Gastroesophageal sphincter (tissue), 4 donors: ENCODE results near the gene MLLT1. TPM values are rescaled to one million over a fixed set of nuclear protein-coding genes. Genes with fewer than 3 reads are reported as not detected.

Experiments used
- ATAC-seq: fragments of 150-250 bp; one replicate; pipeline ENCODE4 v1.9.1; 2016; ENCODE audit warnings: mild to moderate bottlenecking, moderate library complexity
- H3K27ac ChIP-seq, 4 donors: fragments of 200-600 bp; sonication (generic) in 3 of 4; 1 replicate in 3 of 4; 2 replicates in 1 of 4; pipeline ENCODE4 v1.5.1; 2016 to 2019
- H3K27me3 ChIP-seq: fragments of 200-600 bp; sonication (generic); one replicate; pipeline ENCODE4 v1.5.1; 2019
- H3K36me3 ChIP-seq, 2 donors: fragments of 200-600 bp; sonication (generic); one replicate each; pipeline ENCODE4 v1.5.1; 2019; ENCODE audit warnings: control low read depth in 1 of 2
- H3K4me1 ChIP-seq, 3 donors: fragments of 200-600 bp; sonication (generic); 1 replicate in 2 of 3; 2 replicates in 1 of 3; pipeline ENCODE4 v1.5.1; 2016 to 2019; ENCODE audit warnings: control low read depth in 2 of 3
- H3K4me3 ChIP-seq, 2 donors: fragments of 200-600 bp; sonication (generic); one replicate each; pipeline ENCODE4 v1.5.1; 2019; ENCODE audit warnings: mild to moderate bottlenecking in 1 of 2, moderate library complexity in 1 of 2
- H3K9me3 ChIP-seq, 3 donors: fragments of 200-600 bp; sonication (generic); one replicate each; pipeline ENCODE4 v1.5.1; 2017 to 2019; ENCODE audit warnings: control low read depth in 2 of 3
- CTCF ChIP-seq, 4 experiments: fragments of 200-600 bp in 2 of 4; fragments of 450-650 bp in 2 of 4; sonication (generic) in 1 of 4; IDR thresholded peaks; one replicate each; pipeline ENCODE4 v1.5.1; 2017 to 2019; ENCODE audit warnings: antibody characterized with exemption in 4 of 4, mild to moderate bottlenecking in 2 of 4, moderate library complexity in 2 of 4
- EP300 ChIP-seq: sonication (generic); formaldehyde crosslinking; IDR thresholded peaks from one replicate; pipeline ENCODE4 v1.6.1; 2017; ENCODE audit warnings: antibody characterized with exemption, mild to moderate bottlenecking
- POLR2A ChIP-seq, 2 donors: fragments of 450-650 bp; IDR thresholded peaks; one replicate each; pipeline ENCODE4 v1.6.1; 2017; ENCODE audit warnings: antibody characterized with exemption in 2 of 2, mild to moderate bottlenecking in 2 of 2, moderate library complexity in 1 of 2
- POLR2AphosphoS5 ChIP-seq: sonication (generic); formaldehyde crosslinking; IDR thresholded peaks from one replicate; pipeline ENCODE4 v1.6.1; 2017; ENCODE audit warnings: antibody characterized with exemption
- WGBS, 2 donors: methylation state at CpG; one replicate each; pipeline ENCODE4 v1.1.5; 2018; ENCODE audit warnings: low coverage in 1 of 2; 5-methylcytosine and 5-hydroxymethylcytosine counted together
- total RNA-seq, 4 donors: library from RNA; depleted of rRNA; stranded (reverse); fragments of >200 nt; gene quantifications; one replicate each; pipeline ENCODE4 v1.1.0, GENCODE V29; 2016

MLLT1 gene
- total RNA-seq, 4 donors from 2014 or later: 21.4 to 42.5 (median 23.8) TPM

GRCh38 chr19:6223461-6224307 lies 56.1 kb downstream of the MLLT1 start:
- peaks cover 0 to 80% of the 10 kb centered on the region in 2 donors for H3K36me3 ChIP-seq
- 80% methylated on average over 1 of the region's 18 CpGs; no CpG with 5 or more reads in 1 of the 2 donors for WGBS, 2 donors
- TF ChIP-seq CTCF (IDR thresholded peaks at IDR 0.05) (no peak), EP300 (no peak), POLR2A (IDR thresholded peaks at IDR 0.05) (no peak), POLR2AphosphoS5 (no peak)
- H3K4me1 ChIP-seq: peaks cover 0 to 61% (median 22%) of the 10 kb centered on the region in 3 donors
- no peak for ATAC-seq
- H3K27me3 ChIP-seq: no peaks in the 10 kb centered on the region
- peak overlapping the region in 2 of 4 donors; percentile 13 to 32 for H3K27ac ChIP-seq
- H3K4me3 ChIP-seq: no peak overlapping the region
- no peaks in the 10 kb centered on the region for H3K9me3 ChIP-seq

GRCh38 chr19:6222884-6223283 lies 56.9 kb downstream of the MLLT1 start:
- H3K4me3 ChIP-seq: no peak overlapping the region
- H3K4me1 ChIP-seq: peaks cover 0 to 61% (median 28%) of the 10 kb centered on the region in 3 donors
- peak overlapping the region in 1 of 4 donors; percentile 13 for H3K27ac ChIP-seq
- H3K36me3 ChIP-seq: peaks cover 0 to 78% of the 10 kb centered on the region in 2 donors
- H3K27me3 ChIP-seq: no peaks in the 10 kb centered on the region
- WGBS, 2 donors: 68% methylated on average over 9 of the region's 18 CpGs; no CpG with 5 or more reads in 1 of the 2 donors
- TF ChIP-seq POLR2A (IDR thresholded peaks at IDR 0.05): no peak
- no peak for TF ChIP-seq POLR2AphosphoS5
- no peak for TF ChIP-seq CTCF (IDR thresholded peaks at IDR 0.05)
- TF ChIP-seq EP300: no peak
- ATAC-seq: no peak
- H3K9me3 ChIP-seq: no peaks in the 10 kb centered on the region

- peaks cover 0 to 73% of the 10 kb centered on the region in 2 donors for H3K36me3 ChIP-seq
- no peak overlapping the region for H3K4me3 ChIP-seq
- H3K9me3 ChIP-seq: no peaks in the 10 kb centered on the region
- no peak overlapping the region for H3K27ac ChIP-seq
- no peaks in the 10 kb centered on the region for H3K27me3 ChIP-seq
- H3K4me1 ChIP-seq: peaks cover 0 to 69% (median 35%) of the 10 kb centered on the region in 3 donors
- 81% methylated on average over 3 of the region's 40 CpGs; no CpG with 5 or more reads in 1 of the 2 donors for WGBS, 2 donors
- TF ChIP-seq EP300: no peak
- TF ChIP-seq CTCF (IDR thresholded peaks at IDR 0.05): no peak
- no peak for TF ChIP-seq POLR2AphosphoS5
- TF ChIP-seq POLR2A (IDR thresholded peaks at IDR 0.05): no peak
- no peak for ATAC-seq
Observed at GRCh38 chr19:6221878-6222746, 57.7 kb downstream of the MLLT1 start.

GRCh38 chr19:6221220-6221877 lies 58.4 kb downstream of the MLLT1 start:
- TF ChIP-seq POLR2A (IDR thresholded peaks at IDR 0.05) (no peak), POLR2AphosphoS5 (no peak), CTCF (IDR thresholded peaks at IDR 0.05) (no peak), EP300 (no peak)
- peaks cover 0 to 65% of the 10 kb centered on the region in 2 donors for H3K36me3 ChIP-seq
- H3K4me1 ChIP-seq: peaks cover 0 to 76% (median 41%) of the 10 kb centered on the region in 3 donors
- H3K27ac ChIP-seq: no peak overlapping the region
- H3K27me3 ChIP-seq: no peaks in the 10 kb centered on the region
- ATAC-seq: no peak
- H3K9me3 ChIP-seq: no peaks in the 10 kb centered on the region
- no peak overlapping the region for H3K4me3 ChIP-seq
- WGBS, 2 donors: 20% methylated on average over 1 of the region's 17 CpGs; no CpG with 5 or more reads in 1 of the 2 donors
